Measurements from ENCODE around the gene CBR3. TPM values are rescaled to one million over a fixed set of nuclear protein-coding genes. Genes with fewer than 3 reads are reported as not detected.
A peak's percentile ranks its signal among the peaks of the same experiment; 100 is the strongest.

The CBR3 gene
- total RNA-seq, 1 experiment from 2014 or later: 12.9 TPM

DNA sequence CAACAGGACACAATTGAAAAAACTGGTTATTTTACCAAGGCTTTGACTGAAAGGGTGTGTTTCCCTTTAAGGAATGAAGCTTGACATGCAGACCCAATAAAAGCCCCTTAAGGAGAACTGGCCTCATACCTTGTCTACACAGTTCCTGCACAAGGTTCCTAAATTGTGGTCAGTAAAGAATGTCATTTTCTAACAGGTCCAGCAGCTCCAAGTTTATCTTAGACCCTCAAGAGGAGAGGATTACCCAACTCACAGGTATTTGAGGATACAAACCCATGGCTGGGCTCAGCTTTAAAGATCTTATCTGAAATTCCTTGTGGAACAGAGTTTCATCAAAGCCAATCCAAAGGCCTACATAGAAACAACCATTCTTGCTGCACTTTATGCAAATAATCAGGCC lies 31.4 kb upstream of the CBR3 start:
- Mint-ChIP-seq H3K9me3 (peaks cover 21% of the 10 kb centered on the region), H3K27ac (peak overlapping the region; percentile 84), H3K4me1 (peaks cover 84% of the 10 kb centered on the region), H3K36me3 (peaks cover 45% of the 10 kb centered on the region), H3K4me3 (no peak overlapping the region), H3K27me3 (ENCODE audit: low read depth) (no peaks in the 10 kb centered on the region)
- no peak for TF ChIP-seq RELA (CRISPR knock-in tag; IDR thresholded peaks at IDR 0.05; ENCODE audit: borderline replicate concordance)
- no peak for TF ChIP-seq MXD4 (CRISPR knock-in tag; IDR thresholded peaks at IDR 0.05; ENCODE audit: borderline replicate concordance)
- no peak for TF ChIP-seq SOX15 (CRISPR knock-in tag; IDR thresholded peaks at IDR 0.05)
- TF ChIP-seq, protein P1, sequence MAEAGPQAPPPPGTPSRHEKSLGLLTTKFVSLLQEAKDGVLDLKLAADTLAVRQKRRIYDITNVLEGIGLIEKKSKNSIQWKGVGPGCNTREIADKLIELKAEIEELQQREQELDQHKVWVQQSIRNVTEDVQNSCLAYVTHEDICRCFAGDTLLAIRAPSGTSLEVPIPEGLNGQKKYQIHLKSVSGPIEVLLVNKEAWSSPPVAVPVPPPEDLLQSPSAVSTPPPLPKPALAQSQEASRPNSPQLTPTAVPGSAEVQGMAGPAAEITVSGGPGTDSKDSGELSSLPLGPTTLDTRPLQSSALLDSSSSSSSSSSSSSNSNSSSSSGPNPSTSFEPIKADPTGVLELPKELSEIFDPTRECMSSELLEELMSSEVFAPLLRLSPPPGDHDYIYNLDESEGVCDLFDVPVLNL (CRISPR knock-in tag; IDR thresholded peaks at IDR 0.05; ENCODE audit: borderline replicate concordance, low read depth): no peak
- no peak for TF ChIP-seq ELF4 (CRISPR knock-in tag; IDR thresholded peaks at IDR 0.05; ENCODE audit: low read depth)
- TF ChIP-seq IRF2 (CRISPR knock-in tag; IDR thresholded peaks at IDR 0.05; ENCODE audit: borderline replicate concordance, low read depth): no peak
- TF ChIP-seq ZNF317 (CRISPR knock-in tag; IDR thresholded peaks at IDR 0.05; ENCODE audit: borderline replicate concordance, low read depth): no peak
- TF ChIP-seq NR2C2 (CRISPR knock-in tag; IDR thresholded peaks at IDR 0.05): no peak
- no peak for TF ChIP-seq ESRRA (CRISPR knock-in tag; IDR thresholded peaks at IDR 0.05; ENCODE audit: borderline replicate concordance)
- TF ChIP-seq ZNF138 (CRISPR knock-in tag; conservative IDR thresholded peaks at IDR 0.05): no peak
- TF ChIP-seq SMAD3 (CRISPR knock-in tag; IDR thresholded peaks at IDR 0.05; ENCODE audit: borderline replicate concordance): no peak
- TF ChIP-seq, protein P2, sequence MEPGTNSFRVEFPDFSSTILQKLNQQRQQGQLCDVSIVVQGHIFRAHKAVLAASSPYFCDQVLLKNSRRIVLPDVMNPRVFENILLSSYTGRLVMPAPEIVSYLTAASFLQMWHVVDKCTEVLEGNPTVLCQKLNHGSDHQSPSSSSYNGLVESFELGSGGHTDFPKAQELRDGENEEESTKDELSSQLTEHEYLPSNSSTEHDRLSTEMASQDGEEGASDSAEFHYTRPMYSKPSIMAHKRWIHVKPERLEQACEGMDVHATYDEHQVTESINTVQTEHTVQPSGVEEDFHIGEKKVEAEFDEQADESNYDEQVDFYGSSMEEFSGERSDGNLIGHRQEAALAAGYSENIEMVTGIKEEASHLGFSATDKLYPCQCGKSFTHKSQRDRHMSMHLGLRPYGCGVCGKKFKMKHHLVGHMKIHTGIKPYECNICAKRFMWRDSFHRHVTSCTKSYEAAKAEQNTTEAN (CRISPR knock-in tag; IDR thresholded peaks at IDR 0.05): no peak
- CTCF ChIA-PET: no interaction called here
- DNase-seq (ENCODE audit: low spot score) (no peak), ATAC-seq (no peak)
- POLR2A ChIA-PET: no interaction called here

DNA sequence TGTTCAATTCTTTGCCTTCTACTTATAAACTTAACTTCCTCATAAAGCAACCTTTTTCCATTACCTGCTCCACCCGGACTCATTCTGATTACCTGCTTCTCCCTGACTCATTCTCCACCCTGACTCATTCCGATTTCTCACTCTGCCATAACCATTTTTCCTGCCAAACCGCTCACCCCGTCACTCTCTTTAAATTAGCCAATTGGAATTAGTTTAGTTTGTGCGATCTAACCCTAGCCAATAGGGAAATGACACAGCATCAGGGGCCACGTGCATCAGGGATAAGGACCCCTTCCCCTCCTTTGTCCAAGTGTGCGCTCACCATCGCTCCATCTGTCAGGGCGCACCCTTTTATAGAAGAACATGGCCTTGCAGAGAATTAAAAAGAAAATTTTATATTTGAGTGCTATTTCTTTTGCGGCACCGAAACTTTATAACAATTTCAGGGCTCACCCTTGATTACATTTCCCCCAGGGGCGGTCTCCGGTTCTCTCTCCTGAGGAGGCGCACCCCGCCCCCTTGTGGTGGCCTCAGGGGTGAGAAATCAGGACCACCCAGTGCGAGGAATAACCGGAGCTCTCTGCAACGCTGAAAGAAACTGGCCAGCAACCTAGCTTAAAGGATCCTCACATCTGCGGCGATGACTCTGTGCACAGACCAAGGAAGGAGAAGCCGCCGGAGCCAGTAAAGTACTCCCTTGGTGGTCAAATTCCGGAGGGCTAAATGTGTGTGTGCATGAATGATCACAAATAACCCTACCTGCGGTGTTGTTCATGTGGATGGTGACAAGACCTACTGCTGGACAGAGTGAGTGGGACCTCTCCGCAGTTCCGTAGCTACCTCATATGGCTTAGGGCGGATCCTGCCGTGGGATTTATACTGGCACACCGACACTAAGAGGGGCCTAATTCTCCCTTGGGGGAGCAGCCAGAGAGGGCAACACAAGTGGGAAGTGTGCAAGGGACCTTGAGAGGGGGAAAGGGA lies 30.3 kb upstream of the CBR3 start:
- Mint-ChIP-seq H3K9me3 (peaks cover 21% of the 10 kb centered on the region), H3K36me3 (peaks cover 57% of the 10 kb centered on the region), H3K4me3 (peak overlapping the region; percentile 92), H3K4me1 (peaks cover 84% of the 10 kb centered on the region), H3K27me3 (ENCODE audit: low read depth) (no peaks in the 10 kb centered on the region), H3K27ac (peak overlapping the region; percentile 95)
- ATAC-seq (peak; percentile 79), DNase-seq (ENCODE audit: low spot score) (peak; percentile 88)
- CTCF ChIA-PET: interaction anchor here (0.5 to 2.2 kb wide), 25 partner anchors 8 to 253 kb away, joined by 3 to 35 read pairs (median 4); partner anchors contain the start of genes CBR1 and SETD4
- POLR2A ChIA-PET: interaction anchor here (0.5 to 1.3 kb wide), 4 partner anchors 34 to 217 kb away, joined by 3 to 9 read pairs (median 4); partner anchors contain the start of gene SETD4
- TF ChIP-seq, protein P3, sequence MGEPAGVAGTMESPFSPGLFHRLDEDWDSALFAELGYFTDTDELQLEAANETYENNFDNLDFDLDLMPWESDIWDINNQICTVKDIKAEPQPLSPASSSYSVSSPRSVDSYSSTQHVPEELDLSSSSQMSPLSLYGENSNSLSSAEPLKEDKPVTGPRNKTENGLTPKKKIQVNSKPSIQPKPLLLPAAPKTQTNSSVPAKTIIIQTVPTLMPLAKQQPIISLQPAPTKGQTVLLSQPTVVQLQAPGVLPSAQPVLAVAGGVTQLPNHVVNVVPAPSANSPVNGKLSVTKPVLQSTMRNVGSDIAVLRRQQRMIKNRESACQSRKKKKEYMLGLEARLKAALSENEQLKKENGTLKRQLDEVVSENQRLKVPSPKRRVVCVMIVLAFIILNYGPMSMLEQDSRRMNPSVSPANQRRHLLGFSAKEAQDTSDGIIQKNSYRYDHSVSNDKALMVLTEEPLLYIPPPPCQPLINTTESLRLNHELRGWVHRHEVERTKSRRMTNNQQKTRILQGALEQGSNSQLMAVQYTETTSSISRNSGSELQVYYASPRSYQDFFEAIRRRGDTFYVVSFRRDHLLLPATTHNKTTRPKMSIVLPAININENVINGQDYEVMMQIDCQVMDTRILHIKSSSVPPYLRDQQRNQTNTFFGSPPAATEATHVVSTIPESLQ (CRISPR knock-in tag; IDR thresholded peaks at IDR 0.05): no peak
- TF ChIP-seq, protein P4, sequence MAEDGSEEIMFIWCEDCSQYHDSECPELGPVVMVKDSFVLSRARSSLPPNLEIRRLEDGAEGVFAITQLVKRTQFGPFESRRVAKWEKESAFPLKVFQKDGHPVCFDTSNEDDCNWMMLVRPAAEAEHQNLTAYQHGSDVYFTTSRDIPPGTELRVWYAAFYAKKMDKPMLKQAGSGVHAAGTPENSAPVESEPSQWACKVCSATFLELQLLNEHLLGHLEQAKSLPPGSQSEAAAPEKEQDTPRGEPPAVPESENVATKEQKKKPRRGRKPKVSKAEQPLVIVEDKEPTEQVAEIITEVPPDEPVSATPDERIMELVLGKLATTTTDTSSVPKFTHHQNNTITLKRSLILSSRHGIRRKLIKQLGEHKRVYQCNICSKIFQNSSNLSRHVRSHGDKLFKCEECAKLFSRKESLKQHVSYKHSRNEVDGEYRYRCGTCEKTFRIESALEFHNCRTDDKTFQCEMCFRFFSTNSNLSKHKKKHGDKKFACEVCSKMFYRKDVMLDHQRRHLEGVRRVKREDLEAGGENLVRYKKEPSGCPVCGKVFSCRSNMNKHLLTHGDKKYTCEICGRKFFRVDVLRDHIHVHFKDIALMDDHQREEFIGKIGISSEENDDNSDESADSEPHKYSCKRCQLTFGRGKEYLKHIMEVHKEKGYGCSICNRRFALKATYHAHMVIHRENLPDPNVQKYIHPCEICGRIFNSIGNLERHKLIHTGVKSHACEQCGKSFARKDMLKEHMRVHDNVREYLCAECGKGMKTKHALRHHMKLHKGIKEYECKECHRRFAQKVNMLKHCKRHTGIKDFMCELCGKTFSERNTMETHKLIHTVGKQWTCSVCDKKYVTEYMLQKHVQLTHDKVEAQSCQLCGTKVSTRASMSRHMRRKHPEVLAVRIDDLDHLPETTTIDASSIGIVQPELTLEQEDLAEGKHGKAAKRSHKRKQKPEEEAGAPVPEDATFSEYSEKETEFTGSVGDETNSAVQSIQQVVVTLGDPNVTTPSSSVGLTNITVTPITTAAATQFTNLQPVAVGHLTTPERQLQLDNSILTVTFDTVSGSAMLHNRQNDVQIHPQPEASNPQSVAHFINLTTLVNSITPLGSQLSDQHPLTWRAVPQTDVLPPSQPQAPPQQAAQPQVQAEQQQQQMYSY (CRISPR knock-in tag; IDR thresholded peaks at IDR 0.05): peak; percentile 64; the same call in 1 of the 2 replicates
- TF ChIP-seq RELA (CRISPR knock-in tag; IDR thresholded peaks at IDR 0.05; ENCODE audit: borderline replicate concordance) (no peak), MXD4 (CRISPR knock-in tag; IDR thresholded peaks at IDR 0.05; ENCODE audit: borderline replicate concordance) (no peak), ZNF671 (CRISPR knock-in tag; IDR thresholded peaks at IDR 0.05) (no peak), MYBL2 (CRISPR knock-in tag; IDR thresholded peaks at IDR 0.05) (peak; percentile 91)
- TF ChIP-seq, protein P5, sequence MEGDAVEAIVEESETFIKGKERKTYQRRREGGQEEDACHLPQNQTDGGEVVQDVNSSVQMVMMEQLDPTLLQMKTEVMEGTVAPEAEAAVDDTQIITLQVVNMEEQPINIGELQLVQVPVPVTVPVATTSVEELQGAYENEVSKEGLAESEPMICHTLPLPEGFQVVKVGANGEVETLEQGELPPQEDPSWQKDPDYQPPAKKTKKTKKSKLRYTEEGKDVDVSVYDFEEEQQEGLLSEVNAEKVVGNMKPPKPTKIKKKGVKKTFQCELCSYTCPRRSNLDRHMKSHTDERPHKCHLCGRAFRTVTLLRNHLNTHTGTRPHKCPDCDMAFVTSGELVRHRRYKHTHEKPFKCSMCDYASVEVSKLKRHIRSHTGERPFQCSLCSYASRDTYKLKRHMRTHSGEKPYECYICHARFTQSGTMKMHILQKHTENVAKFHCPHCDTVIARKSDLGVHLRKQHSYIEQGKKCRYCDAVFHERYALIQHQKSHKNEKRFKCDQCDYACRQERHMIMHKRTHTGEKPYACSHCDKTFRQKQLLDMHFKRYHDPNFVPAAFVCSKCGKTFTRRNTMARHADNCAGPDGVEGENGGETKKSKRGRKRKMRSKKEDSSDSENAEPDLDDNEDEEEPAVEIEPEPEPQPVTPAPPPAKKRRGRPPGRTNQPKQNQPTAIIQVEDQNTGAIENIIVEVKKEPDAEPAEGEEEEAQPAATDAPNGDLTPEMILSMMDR (IDR thresholded peaks at IDR 0.05): peak; percentile 64
- TF ChIP-seq, protein P6, sequence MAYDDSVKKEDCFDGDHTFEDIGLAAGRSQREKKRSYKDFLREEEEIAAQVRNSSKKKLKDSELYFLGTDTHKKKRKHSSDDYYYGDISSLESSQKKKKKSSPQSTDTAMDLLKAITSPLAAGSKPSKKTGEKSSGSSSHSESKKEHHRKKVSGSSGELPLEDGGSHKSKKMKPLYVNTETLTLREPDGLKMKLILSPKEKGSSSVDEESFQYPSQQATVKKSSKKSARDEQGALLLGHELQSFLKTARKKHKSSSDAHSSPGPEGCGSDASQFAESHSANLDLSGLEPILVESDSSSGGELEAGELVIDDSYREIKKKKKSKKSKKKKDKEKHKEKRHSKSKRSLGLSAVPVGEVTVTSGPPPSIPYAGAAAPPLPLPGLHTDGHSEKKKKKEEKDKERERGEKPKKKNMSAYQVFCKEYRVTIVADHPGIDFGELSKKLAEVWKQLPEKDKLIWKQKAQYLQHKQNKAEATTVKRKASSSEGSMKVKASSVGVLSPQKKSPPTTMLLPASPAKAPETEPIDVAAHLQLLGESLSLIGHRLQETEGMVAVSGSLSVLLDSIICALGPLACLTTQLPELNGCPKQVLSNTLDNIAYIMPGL (CRISPR knock-in tag; IDR thresholded peaks at IDR 0.05): 0 out of 2 replicates have a peak, but pooled peaks have one; percentile 57

All from WTC11 (cell line).